ENCODE results near the gene CACNA2D2. TPM values are rescaled to one million over a fixed set of nuclear protein-coding genes. Genes with fewer than 3 reads are reported as not detected.

The CACNA2D2 gene
- total and polyA plus RNA-seq, 2 of the 8 experiments (the other 6 are each of a cell fraction or from before 2014, with no cell fraction given) = 14.1 to 25.0 TPM

DNA sequence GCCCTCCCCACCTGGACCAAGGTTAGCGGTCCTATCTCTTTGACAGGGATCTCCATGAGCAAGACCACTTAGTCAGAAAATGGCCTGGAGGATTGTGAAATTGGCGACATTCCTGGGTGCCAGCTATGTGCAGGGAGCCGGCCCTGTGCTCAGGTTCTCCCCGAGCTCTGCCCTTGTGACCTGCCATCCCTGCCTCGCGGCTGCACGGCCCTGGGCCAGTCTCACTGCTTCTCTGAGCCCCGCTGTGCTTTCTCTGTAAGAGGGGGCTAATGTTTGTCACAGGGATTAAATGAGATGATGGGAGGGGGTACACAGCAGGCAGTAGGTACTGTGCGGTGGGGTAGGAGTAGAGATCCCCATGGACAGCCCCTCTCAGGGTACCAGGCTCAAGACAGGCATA, 49.2 kb upstream of the CACNA2D2 start:
- 96% methylated on average over 9 of the region's 9 CpGs; no CpG with 5 or more reads in 1 of the 2 experiments for WGBS, 2 experiments (ENCODE audit: extremely low coverage in 1 of 2, insufficient coverage in 1 of 2, insufficient read length in 1 of 2, insufficient replicate concordance in 2 of 2, low coverage in 1 of 2, low lambda C conversion rate in 2 of 2, missing lambda C conversion rate in 1 of 2)
- H2BK120ac ChIP-seq (replicated peaks; ENCODE audit: low read depth, low read length) = no peak overlapping the region
- H3K9ac ChIP-seq (replicated peaks in 1 of 4; ENCODE audit: extremely low read depth in 1 of 4, low read depth in 3 of 4, low read length in 3 of 4) = no peak overlapping the region
- ChIA-PET CTCF (ENCODE audit: partially characterized antibody) (interaction anchor here (1.1 to 46.5 kb wide), 13 partner anchors 10 to 207 kb away, joined by 3 to 863 read pairs (median 37); partner anchors contain the start of genes CISH, HEMK1, MAPKAPK3 and NPRL2), POLR2A (ENCODE audit: partially characterized antibody) (interaction anchor here (1.1 to 1.9 kb wide), 2 partner anchors 10 to 199 kb away, joined by 3 to 9 read pairs; no protein-coding TSS in a partner anchor)
- H3K27me3 ChIP-seq (replicated peaks in 1 of 4; ENCODE audit: control insufficient read depth in 3 of 4, extremely low read depth in 1 of 4, insufficient read depth in 3 of 4, low read length in 3 of 4) = peaks cover 0 to 3% (median 0%) of the 10 kb centered on the region in 4 experiments; a peak in 3 of 7 replicates
- H3K4ac ChIP-seq (replicated peaks; ENCODE audit: insufficient read length, low read depth, low read length) = no peak overlapping the region
- no peaks in the 10 kb centered on the region for H4K20me1 ChIP-seq (replicated peaks in 1 of 2; ENCODE audit: control insufficient read depth in 1 of 2, insufficient read depth in 2 of 2, low read length in 2 of 2)
- H3K14ac ChIP-seq (ENCODE audit: insufficient read length) = no peak overlapping the region
- no peak overlapping the region for H4K91ac ChIP-seq (replicated peaks; ENCODE audit: insufficient read length, low read length)
- no peaks in the 10 kb centered on the region for H3K9me3 ChIP-seq (ENCODE audit: insufficient read depth in 2 of 2, low read depth in 1 of 2, low read length in 1 of 2)
- no peaks in the 10 kb centered on the region for H3K79me2 ChIP-seq (ENCODE audit: control insufficient read depth in 1 of 2, insufficient read depth in 2 of 2, low read length in 2 of 2)
- H3K18ac ChIP-seq (ENCODE audit: extremely low read depth, low read length) = no peak overlapping the region
- no peak overlapping the region for H2BK5ac ChIP-seq (ENCODE audit: low read depth, low read length)
- H3K36me3 ChIP-seq (ENCODE audit: control insufficient read depth in 2 of 4, insufficient read depth in 4 of 4, low read length in 3 of 4) = no peaks in the 10 kb centered on the region
- no peak overlapping the region for H3K23ac ChIP-seq (ENCODE audit: insufficient read length)
- TF ChIP-seq SP2 (IDR thresholded peaks at IDR 0.05; ENCODE audit: low read length) = no peak
- no peak for TF ChIP-seq CHD2 (IDR thresholded peaks at IDR 0.05; ENCODE audit: low read length)
- TF ChIP-seq RFX5 (IDR thresholded peaks at IDR 0.05; ENCODE audit: borderline replicate concordance, low read depth, low read length) = no peak
- no peak for TF ChIP-seq GTF2F1 (IDR thresholded peaks at IDR 0.05; ENCODE audit: borderline replicate concordance, low read depth, low read length)
- no peak for TF ChIP-seq FOSL1 (IDR thresholded peaks at IDR 0.05; ENCODE audit: insufficient read depth, low read depth, low read length)
- no peak overlapping the region for H3K4me2 ChIP-seq (ENCODE audit: insufficient read depth in 1 of 2, low read depth in 2 of 2, low read length in 2 of 2)
- peaks cover 0 to 3% (median 2%) of the 10 kb centered on the region in 4 experiments; a peak in 3 of 7 replicates for H3K4me1 ChIP-seq (replicated peaks in 1 of 4; ENCODE audit: control insufficient read depth in 3 of 4, insufficient read depth in 4 of 4, low read length in 3 of 4)
- no peak overlapping the region for H2BK20ac ChIP-seq (ENCODE audit: low read length)
- no peak for DNase-seq (ENCODE audit: low read depth in 1 of 2, low spot score in 2 of 2)
- H2BK15ac ChIP-seq (ENCODE audit: low read length) = no peak overlapping the region
- H3K79me1 ChIP-seq (ENCODE audit: low read depth, low read length) = no peaks in the 10 kb centered on the region
- FAIRE-seq = no peak
- H3K56ac ChIP-seq (replicated peaks; ENCODE audit: insufficient read length, low read depth, low read length) = no peak overlapping the region
- no peak overlapping the region for H3K4me3 ChIP-seq (ENCODE audit: extremely low read depth in 1 of 4, insufficient read depth in 2 of 4, low read depth in 3 of 4, low read length in 4 of 4)
- H4K8ac ChIP-seq (ENCODE audit: extremely low read depth, insufficient read depth, low read length) = no peak overlapping the region
- H2AFZ ChIP-seq (ENCODE audit: low read length) = no peak overlapping the region
- no peak overlapping the region for H2BK12ac ChIP-seq (ENCODE audit: low read depth, low read length)
- no peaks in the 10 kb centered on the region for H3K23me2 ChIP-seq (ENCODE audit: low read depth, low read length)
- H2AK5ac ChIP-seq (ENCODE audit: low read depth, low read length) = no peak overlapping the region; the same call in 1 of the 2 replicates
- no peak overlapping the region for H4K5ac ChIP-seq (ENCODE audit: insufficient read length, low read depth, low read length)
- H3K27ac ChIP-seq (ENCODE audit: low read depth, low read length) = no peak overlapping the region

All from H1 (cell line).